ENCODE measurements around the gene KCTD15.

GRCh38 chr19:33781996-33782395, 14.7 kb upstream of the KCTD15 start:
- TF ChIP-seq CTCF (IDR thresholded peaks at IDR 0.05) (no peak), POLR2A (IDR thresholded peaks at IDR 0.05) (no peak)
